GM10847 (cell line): ENCODE data around the gene EFCAB12.

Experiments
- POLR2A ChIP-seq: IDR thresholded peaks from 2 replicates; pipeline ENCODE4 v1.6.1; 2011; ENCODE audit not compliant: insufficient read length; ENCODE audit errors: extremely low read depth

The EFCAB12 gene

DNA sequence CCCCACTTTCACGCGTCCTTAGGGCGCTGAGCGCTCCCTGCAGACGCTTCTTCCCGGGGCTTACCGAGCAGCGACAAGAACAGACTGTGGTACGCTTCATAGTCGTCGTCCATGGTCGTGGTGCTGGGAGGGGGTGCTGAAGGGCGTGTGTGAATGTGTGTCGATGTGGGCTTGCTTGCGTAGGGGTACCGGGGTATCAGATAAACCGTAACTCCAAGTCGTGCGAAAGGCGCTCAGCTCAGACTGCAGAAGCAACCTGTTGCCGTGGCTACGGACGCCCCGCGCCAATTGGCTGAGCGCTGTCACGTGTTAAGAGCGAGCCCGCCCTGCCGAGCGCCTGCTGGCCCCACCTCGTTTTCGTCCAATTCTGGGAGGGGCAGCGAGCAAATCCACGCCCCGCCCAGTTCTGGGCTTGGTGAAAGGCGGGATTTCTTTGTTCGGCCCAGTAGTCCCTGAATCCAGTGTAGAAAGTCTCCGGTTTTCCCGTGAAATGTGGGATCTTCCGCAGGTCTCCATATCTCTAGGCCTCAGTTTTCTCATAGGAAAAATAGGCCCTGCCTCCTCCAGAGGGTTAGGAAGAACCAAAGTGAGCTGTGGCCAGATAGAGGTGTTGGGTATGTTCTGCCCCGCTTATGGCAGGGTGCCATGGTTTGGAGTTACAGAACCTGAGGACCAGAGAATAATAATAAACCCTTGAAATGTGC, at the start of gene EFCAB12:
EFCAB12 (minus strand) TSS at position 261 of the 704 bp plus-strand sequence; CDS start at position 113, 148 bp downstream.
- TF ChIP-seq POLR2A = peak; percentile 30

DNA sequence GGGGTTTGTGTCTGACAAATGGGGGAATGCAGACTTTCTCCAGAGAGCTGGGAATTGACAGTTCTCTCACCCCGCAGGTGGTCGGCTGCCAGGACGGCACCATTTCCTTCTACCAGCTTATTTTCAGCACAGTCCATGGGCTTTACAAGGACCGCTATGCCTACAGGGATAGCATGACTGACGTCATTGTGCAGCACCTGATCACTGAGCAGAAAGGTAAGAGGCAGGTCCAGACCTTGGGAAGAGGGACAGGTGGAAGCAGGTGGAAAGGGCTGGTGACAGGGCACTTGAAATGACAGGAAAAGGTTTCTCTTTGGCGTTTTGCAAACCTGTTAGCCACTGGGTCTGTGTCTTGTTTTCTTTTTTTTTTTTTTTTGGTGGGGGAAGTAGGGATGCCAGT, 48.1 kb upstream of the EFCAB12 start:
- no peak for TF ChIP-seq POLR2A

DNA sequence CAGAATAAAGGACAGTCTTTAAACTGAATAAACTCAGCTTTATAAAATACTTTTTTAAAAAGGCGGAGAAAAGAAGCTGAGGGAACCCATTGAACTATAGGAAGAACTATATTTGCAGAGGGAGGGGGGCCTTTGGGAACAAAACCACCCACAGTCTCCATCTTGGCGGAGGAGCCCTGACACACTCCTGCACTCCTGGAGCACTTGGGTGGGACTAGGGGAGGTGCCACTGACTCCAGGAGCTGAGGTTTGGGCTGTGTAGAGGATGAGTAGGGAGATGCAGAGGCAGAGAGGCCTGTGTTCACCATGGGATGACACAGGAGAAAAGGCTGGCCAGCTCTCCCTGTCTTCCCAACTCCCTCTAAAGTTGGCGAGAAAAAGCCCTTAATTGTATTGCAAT, 47.4 kb upstream of the EFCAB12 start:
- no peak for TF ChIP-seq POLR2A

DNA sequence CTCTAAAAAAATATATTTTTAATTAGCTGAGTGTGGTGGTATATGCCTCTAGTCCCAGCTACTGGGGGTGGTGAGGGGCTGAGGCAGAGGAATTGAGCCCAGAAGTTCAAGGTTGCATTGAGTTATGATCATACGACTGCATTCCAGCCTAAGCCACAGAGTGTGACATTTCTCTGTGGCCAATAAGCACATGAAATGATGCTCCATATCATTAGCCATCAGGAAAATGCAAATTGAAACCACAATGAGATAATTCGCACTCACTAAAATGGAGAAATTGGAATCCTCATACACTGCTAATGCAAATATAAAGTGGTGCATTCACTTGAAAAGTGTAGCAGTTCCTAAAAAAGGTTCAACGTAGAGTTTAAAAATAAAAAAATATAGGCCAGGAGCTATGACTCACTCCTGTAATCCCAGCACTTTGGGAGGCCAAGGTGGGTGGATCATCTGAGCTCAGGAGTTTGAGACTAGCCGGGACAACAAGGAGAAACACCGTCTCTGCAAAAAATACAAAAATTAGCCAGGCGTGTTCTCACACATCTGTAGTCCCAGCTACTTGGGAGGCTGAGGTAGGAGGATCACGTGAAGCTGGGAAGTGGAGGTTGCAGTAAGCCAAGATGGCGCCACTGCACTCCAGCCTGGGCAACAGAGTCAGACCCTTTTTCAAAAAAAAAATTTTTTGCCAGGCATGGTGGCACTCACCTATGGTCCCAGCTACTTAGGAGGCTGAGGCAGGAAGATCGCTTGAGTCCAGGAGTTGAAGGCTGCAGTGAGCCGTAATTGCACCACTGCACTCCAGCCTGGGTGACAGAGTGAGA, 46.8 kb upstream of the EFCAB12 start:
- no peak for TF ChIP-seq POLR2A

DNA sequence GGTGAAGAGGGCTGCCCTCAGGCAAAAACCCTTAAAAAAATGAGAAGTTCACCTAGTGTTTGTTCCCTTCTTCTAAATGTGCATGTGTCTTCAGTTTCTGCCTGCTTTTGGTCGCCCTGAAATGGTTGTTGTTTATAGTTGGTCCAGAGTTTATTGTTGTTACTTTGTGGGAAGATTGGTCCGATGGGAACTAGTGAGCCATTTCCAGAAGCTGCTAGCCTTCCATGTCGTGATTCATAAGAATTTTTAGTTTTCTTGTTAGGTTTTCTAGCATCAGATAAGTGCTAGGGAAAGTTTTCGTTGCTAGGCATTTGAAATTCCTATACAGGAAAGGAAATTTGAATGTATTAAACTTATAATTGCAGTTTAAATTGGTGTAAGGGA, 45.3 kb upstream of the EFCAB12 start:
- TF ChIP-seq POLR2A = no peak

DNA sequence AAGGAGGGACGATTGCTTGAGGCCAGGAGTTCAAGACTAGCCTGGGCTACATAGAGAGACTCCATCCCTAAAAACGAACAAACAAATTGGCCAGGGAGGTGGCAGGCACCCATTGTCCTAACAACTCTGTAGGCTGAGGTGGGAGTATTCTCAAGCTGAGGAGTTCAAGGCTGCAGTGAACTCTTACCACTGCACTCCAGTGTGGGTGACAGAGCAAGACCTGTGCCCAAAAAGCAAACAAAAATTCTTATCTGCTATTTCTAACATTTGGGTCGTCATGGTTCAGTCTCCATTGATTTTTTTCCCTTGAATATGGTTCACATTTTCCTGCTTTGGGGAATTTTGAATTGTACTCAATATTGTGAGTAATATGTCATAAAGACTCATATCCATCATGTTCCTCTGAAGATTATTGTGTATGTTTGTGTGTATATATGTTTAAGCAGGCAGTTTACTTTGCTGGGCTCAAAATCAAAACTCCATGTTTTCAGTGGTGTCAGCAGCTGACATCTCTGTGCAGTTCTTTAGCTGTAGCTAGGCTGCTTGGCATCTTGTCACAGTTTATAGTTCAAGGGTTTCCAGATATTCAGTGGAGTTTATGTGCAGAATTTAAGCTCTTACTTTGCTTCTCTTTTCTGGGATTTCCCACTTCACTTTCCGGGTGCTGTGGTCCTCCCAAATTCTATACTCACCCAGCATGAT, 44.8 kb upstream of the EFCAB12 start:
- TF ChIP-seq POLR2A = no peak

DNA sequence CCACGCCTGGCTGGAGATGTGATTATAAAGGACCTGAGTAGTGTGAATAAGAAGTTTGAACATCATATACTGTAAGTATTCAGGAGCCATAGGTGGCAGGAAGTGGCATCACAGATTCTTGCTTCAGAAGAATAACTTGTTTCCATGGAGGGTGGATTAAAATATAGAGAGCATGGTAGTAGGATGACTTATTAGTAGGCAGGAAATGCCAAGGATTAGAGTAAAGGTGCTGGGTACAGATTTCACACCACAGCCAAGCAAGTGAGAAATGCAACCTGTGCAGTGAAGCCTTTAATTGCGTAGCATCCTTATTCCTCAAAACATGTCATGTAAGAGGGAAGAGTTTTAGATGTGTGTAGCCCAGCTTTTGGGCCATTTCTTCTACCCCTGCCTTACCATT, 42.4 kb upstream of the EFCAB12 start:
- TF ChIP-seq POLR2A = no peak

DNA sequence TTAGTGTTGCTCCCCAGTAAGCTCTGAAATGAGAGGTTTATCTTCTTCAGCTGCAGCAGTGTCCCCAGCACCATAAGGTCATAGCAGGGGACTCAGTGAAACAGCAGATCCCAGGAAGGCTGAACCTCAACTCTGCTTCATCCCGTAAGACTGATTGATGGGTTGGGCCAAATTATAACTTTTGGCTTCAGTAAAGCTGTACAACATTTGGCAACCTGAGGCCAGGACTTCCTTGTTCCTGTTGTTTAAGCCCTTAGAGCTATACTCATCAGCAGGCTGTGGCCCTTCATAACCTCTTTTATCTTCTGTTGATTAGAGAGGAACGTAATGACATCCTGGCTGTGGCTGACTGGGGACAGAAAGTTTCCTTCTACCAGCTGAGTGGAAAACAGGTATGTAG, 40.6 kb upstream of the EFCAB12 start:
- no peak for TF ChIP-seq POLR2A

DNA sequence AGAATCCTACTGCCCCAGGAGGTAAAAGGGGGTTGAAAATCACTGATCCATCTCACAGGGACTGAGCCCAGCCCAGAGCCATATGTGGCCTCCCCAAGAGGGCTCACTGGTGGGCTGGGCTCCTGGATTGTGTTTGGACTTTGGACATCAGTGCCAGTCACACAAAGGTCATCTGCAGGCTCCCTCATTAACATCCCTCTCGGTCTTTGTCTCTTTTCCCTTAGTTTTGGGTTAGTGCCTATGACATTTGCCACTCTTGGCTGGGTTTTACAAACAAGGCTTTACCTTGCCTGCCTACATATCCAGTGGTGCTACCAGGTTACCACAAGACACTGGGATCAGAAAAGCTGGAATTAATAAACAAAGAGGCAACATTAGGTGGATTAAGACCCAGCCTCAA, 39.5 kb upstream of the EFCAB12 start:
- TF ChIP-seq POLR2A = no peak

DNA sequence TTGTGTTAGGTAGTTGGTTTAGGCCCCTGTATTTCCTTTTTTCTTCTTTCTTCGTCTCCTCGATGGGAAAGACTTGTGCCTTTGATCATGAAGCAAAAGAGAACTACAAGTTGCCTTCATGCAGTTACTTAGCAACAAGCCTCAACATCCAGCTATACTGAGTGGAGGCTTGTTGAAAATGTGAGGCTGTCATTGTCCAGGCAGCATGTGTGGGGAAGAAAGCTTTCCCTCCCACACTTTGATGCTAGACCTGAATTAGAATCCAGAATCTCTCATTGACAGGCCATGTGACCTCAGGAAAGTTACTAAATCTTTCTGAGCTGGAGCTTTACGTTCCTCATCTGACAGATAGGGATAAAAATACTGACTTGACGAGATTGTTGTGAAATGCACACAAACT, 35.3 kb upstream of the EFCAB12 start:
- no peak for TF ChIP-seq POLR2A

DNA sequence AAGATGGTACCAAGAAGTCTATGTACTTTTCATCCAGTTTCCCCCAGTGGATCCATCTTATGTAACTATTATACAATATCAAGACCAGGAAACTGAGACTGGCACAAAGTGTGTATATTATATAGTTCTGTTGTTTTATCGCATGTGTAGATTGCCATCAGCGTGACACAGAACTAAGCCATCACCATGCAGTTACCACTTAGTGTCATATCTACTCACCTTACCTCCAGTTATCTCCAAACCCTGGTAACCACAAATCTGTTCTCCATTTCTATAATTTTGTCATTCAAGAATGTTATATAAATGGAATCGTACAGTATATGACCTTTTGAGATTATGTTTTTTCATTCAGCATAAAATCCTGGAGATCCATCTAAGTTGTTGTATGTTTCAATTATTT, 34.7 kb upstream of the EFCAB12 start:
- TF ChIP-seq POLR2A = no peak

DNA sequence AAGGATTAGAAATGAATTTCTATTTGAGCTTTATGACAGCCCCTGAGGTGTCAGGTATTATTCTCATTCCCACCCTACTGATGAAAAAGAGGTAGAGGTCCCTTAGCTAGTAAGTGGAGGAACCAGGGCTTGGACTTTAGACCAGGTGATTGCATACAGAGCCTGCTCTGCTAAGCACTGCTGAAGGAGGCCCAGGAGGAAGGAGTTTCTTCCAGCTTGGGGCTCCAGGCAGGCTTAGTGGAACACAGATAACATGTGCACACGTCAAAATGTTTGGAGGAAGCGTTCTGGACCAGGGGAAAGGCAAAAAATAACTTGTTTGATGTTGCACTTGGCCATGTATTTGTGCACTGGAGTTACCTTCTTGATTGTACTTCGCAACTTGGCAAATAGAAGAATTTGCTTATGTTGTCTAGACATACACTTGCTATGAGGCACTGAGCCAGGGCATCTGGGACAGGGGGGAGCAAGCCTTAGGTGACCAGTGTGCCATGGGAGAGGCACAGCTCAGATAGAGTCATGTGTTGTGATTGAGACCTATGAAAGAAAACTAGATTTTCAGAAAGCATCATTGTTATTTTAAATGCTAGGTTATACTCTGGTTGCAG, 34.0 kb upstream of the EFCAB12 start:
- TF ChIP-seq POLR2A = no peak

DNA sequence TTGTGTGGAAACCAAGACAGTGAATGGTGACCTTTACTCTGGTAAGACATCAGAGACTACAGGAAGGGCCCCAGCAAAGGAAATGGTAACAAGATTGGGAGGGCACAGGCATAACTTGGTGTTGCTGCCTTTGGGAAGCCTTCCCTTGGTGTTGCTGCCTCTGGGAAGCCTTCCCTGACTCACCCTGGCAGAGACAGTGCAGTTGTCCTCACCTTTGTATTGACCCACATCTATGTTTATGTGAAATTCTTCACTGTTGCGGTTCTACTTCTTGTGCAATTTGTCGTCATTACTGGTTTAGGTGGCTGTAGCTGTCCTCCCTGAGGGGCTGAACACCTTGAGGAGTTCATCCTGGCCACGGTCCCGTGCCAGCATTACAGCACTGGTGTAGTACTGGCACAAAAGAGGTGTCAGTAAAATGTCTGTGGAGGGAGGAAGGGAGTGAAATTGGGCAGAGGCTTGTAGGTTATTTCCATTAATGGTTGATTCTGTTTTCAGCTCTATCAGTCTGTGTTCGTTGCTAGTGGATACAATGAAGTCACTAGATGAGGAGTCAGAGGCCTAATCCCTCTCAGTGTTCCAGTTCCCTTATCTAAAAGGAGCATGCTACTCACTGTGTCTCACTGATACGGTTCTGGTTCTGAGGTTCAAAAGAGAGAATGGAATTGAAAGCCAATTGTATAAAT, 33.2 kb upstream of the EFCAB12 start:
- no peak for TF ChIP-seq POLR2A

DNA sequence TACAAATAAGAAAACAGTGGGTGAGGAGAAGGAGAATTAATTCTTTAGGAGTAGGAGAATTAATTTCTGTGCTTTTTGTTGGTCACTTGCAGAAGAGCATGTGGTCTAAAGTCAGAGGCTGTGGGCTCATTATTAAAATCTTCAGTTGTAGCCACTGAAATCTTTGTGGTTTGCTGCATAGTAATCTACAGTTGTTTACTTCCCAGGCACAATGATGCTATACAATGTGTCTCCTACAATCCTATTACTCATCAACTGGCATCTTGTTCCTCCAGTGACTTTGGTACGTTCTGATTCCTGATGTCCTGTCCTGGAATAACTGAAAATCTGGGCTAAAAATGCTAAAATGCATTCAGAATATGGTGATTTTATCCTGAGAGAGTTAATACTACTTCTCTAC, 32.6 kb upstream of the EFCAB12 start:
- no peak for TF ChIP-seq POLR2A

DNA sequence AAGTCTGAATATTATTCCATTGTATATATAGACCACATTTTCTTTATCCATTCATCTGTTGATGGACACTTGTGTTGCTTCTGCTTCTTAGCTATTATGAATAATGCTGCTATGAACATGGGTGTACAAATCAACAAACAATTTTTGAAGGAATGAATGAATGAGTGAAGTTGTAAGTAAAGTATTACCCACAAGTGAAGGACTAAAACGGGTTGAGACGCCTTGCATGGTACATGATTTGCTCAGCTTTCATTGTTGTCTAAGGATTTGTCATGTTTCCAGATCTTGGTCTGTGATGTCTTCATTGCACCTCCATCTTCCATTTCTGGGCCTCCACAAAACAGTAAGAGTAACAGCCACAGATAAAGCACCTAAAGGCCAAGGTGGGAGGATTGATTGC, 32.1 kb upstream of the EFCAB12 start:
- no peak for TF ChIP-seq POLR2A
